CD1c-positive myeloid dendritic cell (primary cell): ENCODE data around the gene FXN.
A peak's percentile ranks its signal among the peaks of the same experiment; 100 is the strongest.
"Not testable (repeated sequence)": the region's sequence is repeated elsewhere in the genome, so short reads cannot be mapped to it uniquely, and the experiment has no call there.

Experiments
- DNase-seq: peaks from one replicate; pipeline ENCODE4 v3.0.0-alpha.2; 2016; ENCODE audit errors: extremely low spot score

FXN gene

DNA sequence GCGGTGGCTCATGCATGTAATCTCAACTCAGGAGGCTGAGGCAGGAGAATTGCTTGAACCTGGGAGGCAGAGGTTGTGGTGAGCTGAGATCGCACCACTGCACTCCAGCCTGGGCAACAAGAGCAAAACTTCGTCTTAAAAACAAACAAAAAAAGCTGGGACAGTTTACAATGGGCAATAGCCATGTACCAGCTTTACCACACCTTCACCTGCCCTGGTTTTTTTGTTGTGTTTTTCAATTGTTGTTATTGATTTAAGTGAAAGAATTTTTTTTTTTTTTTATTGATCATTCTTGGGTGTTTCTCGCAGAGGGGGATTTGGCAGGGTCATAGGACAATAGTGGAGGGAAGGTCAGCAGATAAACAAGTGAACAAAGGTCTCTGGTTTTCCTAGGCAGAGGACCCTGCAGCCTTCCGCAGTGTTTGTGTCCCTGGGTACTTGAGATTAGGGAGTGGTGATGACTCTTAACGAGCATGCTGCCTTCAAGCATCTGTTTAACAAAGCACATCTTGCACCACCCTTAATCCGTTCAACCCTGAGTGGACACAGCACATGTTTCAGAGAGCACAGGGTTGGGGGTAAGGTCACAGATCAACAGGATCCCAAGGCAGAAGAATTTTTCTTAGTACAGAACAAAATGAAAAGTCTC, 67.9 kb downstream of the FXN start:
- DNase-seq = not testable (repeated sequence)

DNA sequence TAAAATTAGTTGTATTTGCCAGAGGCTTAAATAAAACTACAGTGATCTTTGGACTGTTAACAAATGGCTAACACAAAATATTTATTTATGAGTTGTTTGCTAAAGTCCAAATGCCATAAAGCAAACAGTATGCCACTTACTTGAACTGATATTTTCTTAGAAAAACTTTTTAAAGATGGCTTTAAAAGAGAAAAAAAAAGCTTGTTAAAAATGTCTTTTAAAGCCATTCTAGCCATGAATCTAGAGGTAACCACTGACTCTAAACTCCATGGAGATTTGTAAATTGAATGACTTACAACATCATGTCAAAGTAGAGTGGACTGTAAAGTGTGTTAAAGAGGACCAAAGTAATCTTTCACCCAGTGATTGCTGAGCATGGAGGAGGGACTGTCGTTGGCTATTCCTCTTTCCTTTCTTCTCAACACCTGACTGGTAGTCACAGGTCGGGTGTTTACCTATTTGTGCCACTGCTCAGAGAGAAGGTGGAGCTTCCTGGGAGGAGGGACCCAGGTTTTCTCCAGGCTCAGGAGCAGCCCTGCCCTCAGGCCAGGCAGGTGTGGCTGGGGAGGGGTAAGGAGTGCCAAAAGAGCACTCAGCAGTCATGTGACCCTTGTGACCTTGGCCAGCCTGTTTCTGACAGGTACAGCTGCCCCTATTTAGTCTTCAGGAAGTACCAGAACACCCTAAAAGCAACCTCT, 69.4 kb downstream of the FXN start:
- DNase-seq = no peak

DNA sequence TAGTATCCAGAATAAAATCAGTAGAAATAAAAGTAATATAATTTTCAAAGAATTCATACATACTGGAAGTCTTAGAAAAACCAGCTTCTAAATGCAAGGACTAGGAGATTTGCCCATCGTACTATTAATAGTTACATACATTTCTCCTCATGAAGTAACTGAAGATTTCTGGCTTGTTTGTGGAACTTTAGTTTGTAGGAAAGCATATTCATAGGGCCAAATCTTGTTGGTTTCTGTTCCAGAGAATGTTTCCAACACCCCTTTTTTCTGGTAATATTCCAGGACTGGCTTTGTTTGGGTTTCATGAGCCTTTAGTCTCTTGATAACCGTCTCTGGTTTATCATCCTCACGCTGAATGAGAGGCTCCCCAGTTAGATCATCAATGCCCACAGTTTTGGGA, 72.2 kb downstream of the FXN start:
- no peak for DNase-seq

DNA sequence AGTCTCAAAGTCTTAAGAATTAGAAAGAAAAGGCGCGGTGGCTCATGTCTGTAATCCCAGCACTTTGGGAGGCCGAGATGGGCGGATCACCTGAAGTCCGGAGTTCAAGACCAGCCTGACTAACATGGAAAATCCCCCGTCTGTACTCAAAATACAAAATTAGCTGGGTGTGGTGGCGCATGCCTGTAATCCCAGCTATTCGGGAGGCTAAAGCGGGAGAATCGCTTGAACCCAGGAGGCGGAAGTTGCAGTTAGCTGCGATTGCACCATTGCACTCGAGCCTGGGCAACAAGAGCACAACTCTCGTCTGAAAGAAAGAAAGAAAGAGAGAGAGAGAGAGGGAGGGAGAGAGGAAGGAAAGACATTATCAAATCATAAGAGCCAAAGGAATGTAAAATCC, 73.2 kb downstream of the FXN start:
- not testable (repeated sequence) for DNase-seq

DNA sequence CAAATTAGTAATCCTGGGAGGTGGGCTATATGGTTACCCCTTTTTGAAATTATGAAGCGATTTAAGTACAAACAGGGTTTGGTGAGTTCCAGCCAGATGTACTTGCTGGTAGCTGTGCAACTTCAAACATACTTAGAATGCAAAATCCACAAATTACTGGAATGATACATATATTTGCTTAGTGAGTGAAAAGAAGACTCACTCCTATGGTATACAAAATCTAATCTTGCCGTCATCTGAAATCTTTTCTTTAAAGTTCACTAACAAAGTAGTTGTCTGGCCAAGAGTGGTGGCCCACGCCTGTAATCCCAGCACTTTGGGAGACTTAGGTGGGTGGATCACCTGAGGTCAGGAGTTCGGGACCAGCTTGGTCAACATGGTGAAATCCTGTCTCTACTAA, 73.6 kb downstream of the FXN start:
- no peak for DNase-seq

DNA sequence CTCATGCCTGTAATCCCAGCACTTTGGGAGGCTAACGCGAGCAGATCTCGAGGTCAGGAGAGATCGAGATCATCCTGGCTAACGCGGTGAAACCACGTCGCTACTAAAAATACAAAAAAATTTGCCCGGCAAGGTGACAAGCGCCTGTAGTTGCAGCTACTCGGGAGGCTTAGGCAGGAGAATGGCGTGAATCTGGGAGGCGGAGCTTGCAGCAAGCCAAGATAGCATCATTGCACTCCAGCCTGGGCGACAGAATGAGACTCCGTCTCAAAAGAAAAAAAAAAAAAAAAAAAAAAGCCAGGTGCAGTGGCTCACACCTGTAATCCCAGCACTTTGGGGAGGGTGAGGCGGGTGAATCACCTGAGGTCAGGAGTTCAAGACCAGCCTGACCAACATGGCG, 77.1 kb downstream of the FXN start:
- DNase-seq = not testable (repeated sequence)

DNA sequence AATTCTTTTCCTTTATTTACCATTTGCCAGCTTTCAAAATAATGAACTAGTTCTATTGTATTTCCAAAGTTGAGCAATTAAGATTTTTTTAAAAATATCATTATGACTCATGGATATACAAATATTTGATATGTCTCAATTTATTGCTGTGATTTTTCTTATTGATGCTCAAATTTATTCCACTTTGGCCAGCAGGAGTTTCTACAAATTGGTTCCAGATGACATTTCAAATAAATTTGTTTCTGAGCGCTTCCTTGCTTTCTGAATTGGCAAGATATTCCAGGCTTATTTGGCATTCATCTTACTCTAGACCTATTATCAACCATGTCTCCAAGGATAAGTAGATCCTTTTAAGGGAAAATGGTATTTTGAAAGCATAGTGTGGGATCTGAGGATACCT, 80.1 kb downstream of the FXN start:
- DNase-seq = no peak

DNA sequence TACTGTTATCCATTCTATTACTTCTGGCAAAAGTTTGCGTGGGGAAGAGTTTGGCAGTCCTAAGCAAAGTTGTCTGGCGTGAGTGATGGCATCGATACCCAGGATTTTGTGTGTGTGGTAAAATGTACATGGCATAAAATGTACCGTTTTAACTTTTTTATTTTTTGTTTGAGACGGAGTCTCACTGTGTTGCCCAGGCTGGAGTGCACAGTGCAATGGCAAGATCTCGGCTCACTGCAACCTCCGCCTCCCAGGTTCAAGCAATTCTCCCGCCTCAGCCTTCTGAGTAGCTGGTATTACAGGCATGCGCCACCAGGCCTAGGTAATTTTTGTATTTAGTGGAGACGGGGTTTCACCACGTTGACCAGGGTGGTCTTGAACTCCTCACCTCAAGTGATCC, 83.1 kb downstream of the FXN start:
- DNase-seq = no peak

DNA sequence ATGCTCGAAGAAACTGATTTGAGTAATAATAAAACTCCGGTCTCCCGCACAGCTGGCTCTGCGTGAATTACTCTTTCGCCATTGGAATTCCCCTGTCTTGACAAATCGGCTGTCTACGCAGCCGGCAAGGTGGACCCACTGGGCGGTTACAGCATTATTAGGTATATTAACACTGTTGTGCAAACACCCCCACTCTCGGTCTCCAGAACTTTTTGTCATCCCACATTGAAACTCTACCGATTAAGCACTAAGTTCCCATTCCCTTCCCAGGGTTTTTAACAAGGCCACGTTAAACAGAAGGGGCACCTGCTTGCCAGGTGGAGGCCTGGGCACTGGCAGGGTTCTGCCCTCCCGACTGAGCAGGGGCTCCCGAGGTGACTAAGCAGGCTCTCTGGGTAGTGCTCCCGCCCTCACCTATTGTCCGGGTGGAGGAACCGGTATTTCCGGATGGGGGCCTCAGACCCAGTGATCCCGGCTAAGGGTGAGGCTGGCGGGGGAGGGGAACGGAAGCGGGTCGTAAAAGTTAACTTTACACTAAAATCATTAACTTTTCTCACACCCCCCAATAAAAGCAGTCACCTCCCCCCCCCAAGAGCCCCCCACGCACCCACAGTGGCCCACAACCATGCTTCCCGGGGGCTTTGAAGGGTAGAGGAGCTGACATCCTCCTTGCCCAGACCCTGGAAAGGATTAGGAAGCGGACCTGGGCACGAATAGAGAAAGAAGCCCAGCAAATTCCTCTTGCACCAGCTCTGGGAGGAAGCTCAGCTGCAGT, 85.0 kb downstream of the FXN start:
- DNase-seq = no peak

DNA sequence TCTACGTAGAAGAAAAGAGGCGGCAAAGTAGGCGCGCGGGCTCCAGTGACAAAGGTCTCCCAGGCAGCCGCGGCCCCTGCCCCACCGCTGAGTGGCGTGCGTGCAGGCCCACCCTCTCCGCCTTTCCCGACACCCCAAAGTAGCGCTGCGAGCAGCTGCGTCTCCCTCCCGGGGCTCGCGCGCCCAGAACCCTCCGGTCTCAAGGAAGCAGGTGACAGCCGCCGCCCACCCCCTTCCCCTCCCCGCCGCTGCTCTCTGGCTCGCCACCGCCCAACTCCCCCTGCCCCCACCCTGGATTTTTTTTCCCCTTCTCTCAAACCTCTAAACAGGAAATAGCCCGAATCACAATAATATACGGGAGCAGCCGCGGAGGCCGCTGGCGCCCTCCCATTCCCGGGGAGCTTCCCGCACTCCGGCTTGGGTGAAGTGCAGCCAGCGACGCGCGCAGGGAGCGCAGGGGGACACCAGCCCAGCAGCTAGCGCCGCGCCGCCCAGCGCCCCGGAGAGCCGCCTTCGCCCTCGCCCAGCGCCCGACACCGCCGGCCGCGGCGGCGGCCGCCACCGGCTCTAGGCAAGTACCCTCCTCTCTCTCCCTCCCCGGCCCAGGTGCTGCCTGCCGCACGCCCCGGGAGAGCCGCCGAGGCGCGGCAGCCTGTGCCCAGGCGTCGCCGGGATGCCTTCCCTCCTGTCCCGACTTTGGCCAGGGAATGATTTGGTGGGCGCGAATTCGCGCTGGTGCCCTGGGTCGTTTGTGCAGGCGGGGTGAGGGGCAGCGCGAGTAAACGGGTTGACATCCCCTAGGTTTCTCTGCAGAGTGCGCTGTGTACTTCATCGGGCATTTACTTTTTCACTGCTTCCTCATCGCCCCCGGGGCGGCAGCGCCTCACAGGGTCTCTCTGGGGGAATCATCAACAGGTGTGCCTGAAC, 85.9 kb downstream of the FXN start:
- peak; percentile 33 for DNase-seq

DNA sequence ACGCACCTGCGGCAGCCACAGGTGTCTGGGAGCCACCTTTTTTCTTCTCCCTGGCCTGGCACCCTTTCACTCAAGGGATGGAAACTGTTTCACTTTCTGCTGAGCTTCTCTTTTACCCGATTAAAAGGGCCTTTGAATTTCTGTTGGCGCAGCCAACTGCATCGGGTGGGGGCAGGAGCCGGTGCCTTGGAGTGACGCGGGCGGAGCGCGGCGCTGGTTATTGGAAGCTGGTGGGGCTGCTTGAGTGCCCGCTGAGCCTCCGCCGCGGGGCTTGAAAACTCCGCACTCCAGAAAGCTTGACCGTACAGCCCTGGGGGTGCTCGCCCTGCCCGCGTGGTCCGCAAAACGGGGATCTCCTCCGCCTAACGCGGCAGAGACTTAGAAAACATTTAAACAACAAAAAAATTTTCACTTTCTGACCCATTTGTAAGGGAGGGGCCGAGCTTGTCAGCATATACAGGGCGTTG, 86.6 kb downstream of the FXN start:
- peak; percentile 34 for DNase-seq

DNA sequence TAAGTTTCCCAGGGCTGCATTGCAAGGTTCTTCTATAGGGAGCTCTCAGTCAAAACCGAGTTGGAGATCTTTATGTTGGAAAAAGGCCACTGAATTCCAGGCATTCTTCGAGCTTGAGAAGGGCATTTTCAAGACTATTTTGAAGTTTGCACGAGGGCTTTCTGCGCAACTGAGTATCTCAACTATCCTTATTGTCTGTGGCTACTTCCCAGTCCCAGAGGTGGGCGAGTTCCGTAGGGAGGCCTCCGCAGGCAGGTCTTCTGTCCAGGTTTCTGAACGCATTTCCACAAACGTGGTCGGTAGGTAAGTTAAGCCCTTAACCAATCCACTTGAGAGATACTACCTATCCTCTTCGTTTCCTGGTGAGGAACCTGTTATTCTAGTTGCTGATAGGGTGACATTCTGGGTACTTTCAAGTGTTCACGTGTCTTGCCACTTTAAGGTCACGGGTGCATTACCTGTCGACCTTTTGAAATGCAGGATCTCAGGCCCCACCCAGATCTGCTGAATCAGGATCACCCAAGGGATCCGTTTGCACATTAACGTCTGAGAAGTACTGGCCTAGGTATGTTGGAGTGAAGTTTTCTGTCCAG, 87.1 kb downstream of the FXN start:
- no peak for DNase-seq

DNA sequence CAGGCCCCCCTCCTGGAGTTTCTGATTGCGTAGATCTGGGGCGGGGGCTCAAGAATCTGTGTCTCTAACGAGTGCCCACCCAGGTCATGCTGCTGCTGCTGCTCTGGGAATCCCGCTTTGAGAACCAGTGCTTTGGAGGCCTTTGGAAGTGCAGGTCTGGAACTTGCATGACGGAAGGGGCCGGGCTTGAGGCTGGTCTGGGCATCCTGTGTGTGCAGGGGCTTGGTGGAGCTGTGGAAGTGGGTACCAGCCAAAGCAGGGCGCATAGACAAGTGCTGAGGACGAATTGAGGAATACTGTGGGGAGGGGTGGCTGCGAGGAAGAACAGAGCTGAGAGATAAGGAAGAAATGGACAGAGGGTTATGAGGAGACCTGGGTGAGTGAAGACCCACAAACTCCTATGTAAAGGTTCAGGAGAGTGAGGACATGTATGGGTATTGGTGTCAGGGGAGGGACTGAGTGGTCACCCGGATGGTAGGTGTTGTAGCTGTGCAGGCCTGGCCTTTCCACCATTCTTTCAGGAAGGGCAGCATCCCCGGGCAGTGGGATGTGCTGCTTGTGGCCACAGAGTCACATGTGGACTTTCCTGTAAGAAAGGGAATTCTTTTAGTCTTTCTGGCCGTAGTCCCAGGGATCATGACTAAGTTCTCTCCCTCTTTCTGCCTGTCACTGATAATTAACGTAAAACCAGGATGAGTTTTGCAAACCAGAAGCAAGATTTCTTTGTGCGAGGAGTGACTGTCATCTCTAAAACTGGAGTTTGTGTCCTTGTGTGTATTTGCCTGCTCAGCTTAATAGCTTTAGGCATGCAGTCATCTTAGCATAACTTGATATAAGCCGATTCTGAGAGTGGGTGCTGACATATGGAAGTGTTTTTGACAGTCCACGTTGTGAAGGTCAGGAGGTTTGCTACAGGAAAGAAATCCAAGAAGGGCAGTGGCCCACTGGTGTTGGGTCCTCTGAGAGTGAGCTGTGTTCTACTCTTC, 95.2 kb downstream of the FXN start:
- no peak for DNase-seq

DNA sequence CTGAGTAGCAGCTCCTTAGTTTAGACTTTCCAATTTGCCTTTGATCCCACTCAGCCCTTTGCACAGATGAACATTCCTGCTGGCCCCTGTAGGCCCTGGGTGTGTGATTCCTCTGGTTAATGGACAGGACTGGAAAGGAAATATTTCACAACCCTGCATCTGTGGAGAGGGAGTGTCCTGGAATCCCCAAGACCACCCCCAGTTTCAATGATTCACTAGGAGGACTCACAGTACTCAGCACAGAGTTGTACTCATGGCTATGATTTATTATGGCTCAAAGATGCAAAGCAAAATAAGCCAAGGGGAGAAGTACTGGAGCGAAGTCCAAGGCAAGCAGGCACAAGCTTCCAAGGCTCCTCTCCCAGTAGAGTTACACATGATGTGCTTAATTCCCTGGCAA, 96.1 kb downstream of the FXN start:
- DNase-seq = no peak

DNA sequence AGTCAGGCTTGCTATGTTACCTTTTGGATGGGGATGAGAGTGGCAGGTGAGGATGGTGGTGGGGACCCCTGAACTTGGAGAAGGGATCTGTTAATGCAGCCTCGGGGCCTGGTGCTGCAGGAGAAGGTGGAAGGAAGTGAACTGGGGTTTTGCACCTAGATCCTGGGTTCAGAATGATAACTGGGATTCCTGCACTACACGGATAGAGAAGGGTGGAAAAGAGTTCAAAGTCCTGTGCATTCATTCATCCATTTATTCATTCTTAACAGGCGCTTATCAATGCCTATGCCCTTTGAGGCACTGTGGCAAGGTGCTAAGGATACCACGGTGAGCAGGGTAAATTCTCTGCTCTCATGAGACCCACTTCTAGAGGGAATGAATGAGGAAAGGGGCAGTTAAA, 96.8 kb downstream of the FXN start:
- no peak for DNase-seq

DNA sequence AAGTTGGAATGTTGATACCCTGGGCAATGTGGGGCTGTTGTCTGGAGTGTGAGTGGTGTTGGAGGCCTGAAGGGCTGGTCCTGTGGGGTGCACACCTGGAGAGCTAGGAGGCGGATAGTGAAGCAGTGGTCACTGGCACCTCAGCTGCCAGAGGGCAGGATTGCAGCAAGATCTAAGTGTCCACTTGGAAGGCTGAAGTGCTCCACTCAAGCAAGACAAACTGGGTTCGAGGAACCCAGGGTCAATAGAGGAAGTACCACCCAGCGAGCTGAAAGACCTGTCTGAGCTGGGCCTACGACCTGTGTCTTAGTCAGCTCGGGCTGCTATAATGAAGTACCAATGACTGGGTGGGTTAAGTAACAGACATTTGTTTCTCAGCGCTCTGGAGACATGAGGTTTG, 98.9 kb downstream of the FXN start:
- DNase-seq = no peak

DNA sequence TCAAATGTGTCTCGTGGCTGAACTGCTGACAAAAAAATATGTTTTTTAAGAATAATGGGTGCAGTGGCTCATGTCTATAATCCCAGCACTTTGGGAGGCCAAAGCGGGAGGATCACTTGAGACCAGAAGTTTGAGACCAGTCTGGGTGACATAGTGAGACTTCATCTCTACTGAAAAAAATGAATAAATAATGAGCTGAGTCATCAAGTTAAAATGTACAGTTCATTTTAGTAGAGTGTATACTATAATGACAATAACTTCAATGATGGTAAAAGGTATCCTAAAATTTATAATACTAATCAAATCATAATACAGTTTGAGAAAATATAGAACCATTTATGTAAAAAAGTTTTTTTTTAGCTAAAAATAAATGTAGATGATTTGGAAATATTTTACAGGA, 100.6 kb downstream of the FXN start:
- no peak for DNase-seq

DNA sequence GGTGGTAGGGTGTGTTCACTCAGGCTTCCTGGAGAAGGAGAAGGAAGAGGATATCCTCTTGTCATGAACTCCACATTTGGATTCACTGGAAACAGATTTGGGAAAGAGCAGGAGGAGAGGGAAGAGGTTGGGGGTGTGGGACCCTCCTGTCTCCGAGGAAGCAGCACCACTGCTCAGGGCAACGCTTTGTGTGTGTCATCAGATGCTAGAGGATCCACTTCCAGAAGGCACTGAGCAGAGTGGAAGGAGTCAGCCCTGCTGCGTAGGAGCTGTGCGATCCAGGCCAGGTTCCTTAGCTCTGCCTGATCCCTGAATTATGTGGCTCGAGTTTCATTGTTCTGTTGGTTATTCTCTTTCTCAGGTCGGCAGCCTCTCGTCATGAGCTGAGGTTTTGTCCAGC, 101.2 kb downstream of the FXN start:
- no peak for DNase-seq

DNA sequence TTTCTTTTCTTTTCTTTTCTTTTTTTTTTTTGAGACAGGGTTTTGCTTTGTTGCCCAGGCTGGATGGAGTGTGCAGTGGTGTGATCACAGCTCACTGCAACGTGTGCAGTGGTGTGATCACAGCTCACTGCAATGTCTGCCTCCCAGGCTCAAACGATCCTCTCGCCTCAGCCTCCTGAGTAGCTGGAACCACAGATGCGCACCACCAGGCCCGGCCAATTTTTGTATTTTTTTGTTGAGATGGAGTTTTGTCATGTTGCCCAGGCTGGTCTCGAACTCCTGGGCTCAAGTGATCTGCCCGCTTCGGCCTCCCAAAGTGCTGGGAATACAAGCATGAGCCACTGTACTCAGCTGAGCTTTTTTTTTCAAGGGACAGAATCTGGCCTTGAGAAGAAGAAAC, 101.8 kb downstream of the FXN start:
- no peak for DNase-seq

DNA sequence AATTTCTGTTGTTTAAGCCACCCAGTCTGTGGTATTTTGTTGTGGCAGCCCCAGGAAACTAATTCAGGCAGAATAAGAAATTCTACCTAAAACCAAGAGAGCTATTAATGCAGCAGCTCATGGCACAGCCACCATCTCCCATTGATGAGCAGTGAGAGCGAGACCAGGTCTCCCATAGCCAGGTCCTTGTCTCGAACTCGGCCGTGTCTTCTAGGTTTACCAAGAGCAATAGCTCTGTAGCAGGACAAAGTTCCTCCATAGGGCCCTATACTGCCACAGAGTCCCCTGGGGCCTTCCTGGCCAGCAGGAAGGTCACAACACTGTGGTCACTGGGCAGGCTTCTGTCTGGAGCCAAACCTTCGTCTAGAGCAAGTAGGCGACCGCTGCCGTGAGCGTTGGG, 104.0 kb downstream of the FXN start:
- no peak for DNase-seq
